ENCODE results near the gene ADAMTS13.

The ADAMTS13 gene

DNA sequence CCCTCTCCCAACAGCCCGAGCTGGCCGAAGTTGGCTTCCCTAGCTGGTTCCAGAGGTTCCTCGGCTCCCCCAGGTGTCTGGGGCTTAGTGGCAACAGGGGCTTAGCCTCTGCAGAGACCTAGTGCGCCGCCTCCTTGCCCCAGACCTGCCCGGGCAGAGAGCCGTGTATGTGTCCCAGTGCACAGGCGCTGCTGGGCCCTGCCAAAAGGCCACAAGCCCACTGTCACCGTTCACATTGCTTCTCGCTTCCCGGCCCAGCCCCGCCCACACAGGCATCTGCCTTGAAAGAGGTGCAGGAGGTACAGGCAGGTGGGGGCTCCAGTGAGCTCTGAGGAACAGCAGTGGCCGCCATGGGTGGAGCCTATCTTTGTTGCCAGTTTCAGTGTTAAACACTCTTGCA lies 35.1 kb downstream of the ADAMTS13 start:
- Histone ChIP-seq H3K27ac (ENCODE audit: low read depth, low read length) (no peak overlapping the region), H3K4me2 (ENCODE audit: low read depth, low read length, poor library complexity, severe bottlenecking) (no peak overlapping the region), H2AFZ (ENCODE audit: low read depth, low read length, severe bottlenecking) (no peak overlapping the region), H3K36me3 (ENCODE audit: low read length) (no peaks in the 10 kb centered on the region), H4K20me1 (ENCODE audit: low read depth, low read length) (no peaks in the 10 kb centered on the region), H3K9ac (ENCODE audit: low read length) (no peak overlapping the region), H3K27me3 (ENCODE audit: low read length) (no peaks in the 10 kb centered on the region), H3K9me3 (ENCODE audit: insufficient read depth, low read length) (no peaks in the 10 kb centered on the region), H3K79me2 (ENCODE audit: insufficient read depth, low read length) (no peaks in the 10 kb centered on the region), H3K9me2 (replicated peaks; ENCODE audit: insufficient read depth, low read length) (no peaks in the 10 kb centered on the region), H3F3A (ENCODE audit: insufficient read depth) (no peaks in the 10 kb centered on the region), H3K4me3 (ENCODE audit: insufficient read depth, low read length, poor library complexity, severe bottlenecking) (no peak overlapping the region)
- TF ChIP-seq EZH2phosphoT487 (conservative IDR thresholded peaks at IDR 0.05; ENCODE audit: low read length): no peak
- TF ChIP-seq, protein P1, sequence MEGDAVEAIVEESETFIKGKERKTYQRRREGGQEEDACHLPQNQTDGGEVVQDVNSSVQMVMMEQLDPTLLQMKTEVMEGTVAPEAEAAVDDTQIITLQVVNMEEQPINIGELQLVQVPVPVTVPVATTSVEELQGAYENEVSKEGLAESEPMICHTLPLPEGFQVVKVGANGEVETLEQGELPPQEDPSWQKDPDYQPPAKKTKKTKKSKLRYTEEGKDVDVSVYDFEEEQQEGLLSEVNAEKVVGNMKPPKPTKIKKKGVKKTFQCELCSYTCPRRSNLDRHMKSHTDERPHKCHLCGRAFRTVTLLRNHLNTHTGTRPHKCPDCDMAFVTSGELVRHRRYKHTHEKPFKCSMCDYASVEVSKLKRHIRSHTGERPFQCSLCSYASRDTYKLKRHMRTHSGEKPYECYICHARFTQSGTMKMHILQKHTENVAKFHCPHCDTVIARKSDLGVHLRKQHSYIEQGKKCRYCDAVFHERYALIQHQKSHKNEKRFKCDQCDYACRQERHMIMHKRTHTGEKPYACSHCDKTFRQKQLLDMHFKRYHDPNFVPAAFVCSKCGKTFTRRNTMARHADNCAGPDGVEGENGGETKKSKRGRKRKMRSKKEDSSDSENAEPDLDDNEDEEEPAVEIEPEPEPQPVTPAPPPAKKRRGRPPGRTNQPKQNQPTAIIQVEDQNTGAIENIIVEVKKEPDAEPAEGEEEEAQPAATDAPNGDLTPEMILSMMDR (IDR thresholded peaks at IDR 0.05; ENCODE audit: insufficient read depth, low read length, poor library complexity, severe bottlenecking): no peak

GRCh38 chr9:133457748-133458147 lies 35.6 kb downstream of the ADAMTS13 start:
- Histone ChIP-seq H3K9me2 (replicated peaks; ENCODE audit: insufficient read depth, low read length) (no peaks in the 10 kb centered on the region), H4K20me1 (ENCODE audit: low read depth, low read length) (no peaks in the 10 kb centered on the region), H3K9ac (ENCODE audit: low read length) (no peak overlapping the region), H3K36me3 (ENCODE audit: low read length) (no peaks in the 10 kb centered on the region), H3K9me3 (ENCODE audit: insufficient read depth, low read length) (no peaks in the 10 kb centered on the region), H3K79me2 (ENCODE audit: insufficient read depth, low read length) (no peaks in the 10 kb centered on the region), H3K27ac (ENCODE audit: low read depth, low read length) (no peak overlapping the region), H3K4me2 (ENCODE audit: low read depth, low read length, poor library complexity, severe bottlenecking) (no peak overlapping the region), H3K27me3 (ENCODE audit: low read length) (no peaks in the 10 kb centered on the region), H2AFZ (ENCODE audit: low read depth, low read length, severe bottlenecking) (no peak overlapping the region), H3K4me3 (ENCODE audit: insufficient read depth, low read length, poor library complexity, severe bottlenecking) (no peak overlapping the region), H3F3A (ENCODE audit: insufficient read depth) (no peaks in the 10 kb centered on the region)
- TF ChIP-seq, protein P1 (IDR thresholded peaks at IDR 0.05; ENCODE audit: insufficient read depth, low read length, poor library complexity, severe bottlenecking): no peak
- no peak for TF ChIP-seq EZH2phosphoT487 (conservative IDR thresholded peaks at IDR 0.05; ENCODE audit: low read length)

- Histone ChIP-seq H3K79me2 (ENCODE audit: insufficient read depth, low read length) (no peaks in the 10 kb centered on the region), H3K36me3 (ENCODE audit: low read length) (no peaks in the 10 kb centered on the region), H3K9me2 (replicated peaks; ENCODE audit: insufficient read depth, low read length) (no peaks in the 10 kb centered on the region), H3K27ac (ENCODE audit: low read depth, low read length) (no peak overlapping the region), H2AFZ (ENCODE audit: low read depth, low read length, severe bottlenecking) (no peak overlapping the region), H3K4me3 (ENCODE audit: insufficient read depth, low read length, poor library complexity, severe bottlenecking) (peak overlapping the region; percentile 66), H3K9me3 (ENCODE audit: insufficient read depth, low read length) (no peaks in the 10 kb centered on the region), H3K9ac (ENCODE audit: low read length) (peak overlapping the region; percentile 67; the same call in 1 of the 2 replicates), H4K20me1 (ENCODE audit: low read depth, low read length) (no peaks in the 10 kb centered on the region), H3K4me2 (ENCODE audit: low read depth, low read length, poor library complexity, severe bottlenecking) (peak overlapping the region; percentile 70), H3F3A (ENCODE audit: insufficient read depth) (no peaks in the 10 kb centered on the region), H3K27me3 (ENCODE audit: low read length) (no peaks in the 10 kb centered on the region)
- TF ChIP-seq, protein P1 (IDR thresholded peaks at IDR 0.05; ENCODE audit: insufficient read depth, low read length, poor library complexity, severe bottlenecking): no peak
- no peak for TF ChIP-seq EZH2phosphoT487 (conservative IDR thresholded peaks at IDR 0.05; ENCODE audit: low read length)
Measured at GRCh38 chr9:133458643-133459312, 36.6 kb downstream of the ADAMTS13 start.
